ENCODE data around the gene AQP6.

GRCh38 chr12:49974677-49975317 lies 2.0 kb downstream of the AQP6 start:
- TF ChIP-seq MYC (IDR thresholded peaks at IDR 0.05; ENCODE audit: low read depth, low read length) (no peak), MAX (IDR thresholded peaks at IDR 0.05; ENCODE audit: low read depth, low read length) (no peak)

Data from NB4 (cell line).